Activated naive CD4-positive, alpha-beta T cell treated with anti-CD3 and anti-CD28 coated beads, Interleukin-2, amount 50 U/mL, for 72 hours (primary cell): ENCODE data around the gene SDR39U1. TPM values are rescaled to one million over a fixed set of nuclear protein-coding genes. Genes with fewer than 3 reads are reported as not detected.
"Not testable (repeated sequence)": the region's sequence is repeated elsewhere in the genome, so short reads cannot be mapped to it uniquely, and the experiment has no call there.

Experiments used
- ATAC-seq, 2 donors: fragments of 150-1000 bp; cut with Tn5 transposase; 2 replicates each; pipeline ENCODE4 v1.10.0; 2021; ENCODE audit warnings: mild to moderate bottlenecking in 2 of 2, moderate library complexity in 2 of 2
- DNase-seq, 2 donors: peaks; one replicate each; pipeline ENCODE4 v3.0.0; 2021 to 2022; ENCODE audit warnings: low spot score in 2 of 2
- H3K27ac Mint-ChIP-seq, 2 donors: one replicate each; pipeline ENCODE4 v1.8.0; 2022; ENCODE audit warnings: mild to moderate bottlenecking in 2 of 2, mixed read lengths in 2 of 2
- H3K36me3 Mint-ChIP-seq, 2 donors: one replicate each; pipeline ENCODE4 v1.8.0; 2022; ENCODE audit warnings: mixed read lengths in 2 of 2
- H3K9me3 Mint-ChIP-seq, 2 donors: one replicate each; pipeline ENCODE4 v1.8.0; 2022; ENCODE audit warnings: mixed read lengths in 2 of 2
- total RNA-seq, 2 donors: library from RNA; stranded (reverse); gene quantifications; one replicate each; pipeline ENCODE4 v1.2.3, GENCODE V29; 2022

The SDR39U1 gene
- total RNA-seq, 2 donors from 2014 or later = 50.6 to 72.3 TPM

- peaks cover 0 to 10% of the 10 kb centered on the region in 2 donors for H3K36me3 Mint-ChIP-seq
- no peaks in the 10 kb centered on the region for H3K9me3 Mint-ChIP-seq
- no peak overlapping the region for H3K27ac Mint-ChIP-seq
- ATAC-seq (no peak), DNase-seq (no peak)
These were observed 16.8 kb upstream of the SDR39U1 start for GRCh38 chr14:24459331-24459730.

GRCh38 chr14:24458736-24459135, 16.2 kb upstream of the SDR39U1 start:
- Mint-ChIP-seq H3K9me3 (peaks cover 0 to 5% of the 10 kb centered on the region in 2 donors), H3K36me3 (peaks cover 5 to 15% of the 10 kb centered on the region in 2 donors), H3K27ac (no peak overlapping the region)
- ATAC-seq = no peak
- no peak for DNase-seq

GRCh38 chr14:24456980-24457379, 14.4 kb upstream of the SDR39U1 start:
- DNase-seq = no peak

GRCh38 chr14:24450828-24451227, 8.3 kb upstream of the SDR39U1 start:
- not testable (repeated sequence) for DNase-seq, H3K9me3 Mint-ChIP-seq, ATAC-seq
- Mint-ChIP-seq H3K36me3 (peaks cover 10 to 12% of the 10 kb centered on the region in 2 donors), H3K27ac (peak overlapping the region in 1 of 2 donors; percentile 5)

More at GRCh38 chr14:24456980-24457379, 14.4 kb upstream of the SDR39U1 start:
- Mint-ChIP-seq H3K27ac (no peak overlapping the region), H3K36me3 (peaks cover 6 to 17% of the 10 kb centered on the region in 2 donors), H3K9me3 (peaks cover 0 to 6% of the 10 kb centered on the region in 2 donors)
- peak; percentile 62 to 79 for ATAC-seq

GRCh38 chr14:24443053-24443665, 583 bp upstream of the SDR39U1 start:
- no peak for ATAC-seq
- H3K36me3 Mint-ChIP-seq = peaks cover 30 to 49% of the 10 kb centered on the region in 2 donors
- no peaks in the 10 kb centered on the region for H3K9me3 Mint-ChIP-seq

GRCh38 chr14:24441904-24442239, 704 bp downstream of the SDR39U1 start:
- DNase-seq (no peak), ATAC-seq (peak; percentile 1 to 14)
- Mint-ChIP-seq H3K9me3 (no peaks in the 10 kb centered on the region), H3K27ac (peak overlapping the region; percentile 98 to 100), H3K36me3 (peaks cover 30 to 51% of the 10 kb centered on the region in 2 donors)

More at GRCh38 chr14:24443053-24443665, 583 bp upstream of the SDR39U1 start:
- no peak for DNase-seq
- peak overlapping the region; percentile 98 to 100 for H3K27ac Mint-ChIP-seq

GRCh38 chr14:24441485-24441884, 1.1 kb downstream of the SDR39U1 start:
- no peak for ATAC-seq
- Mint-ChIP-seq H3K36me3 (peaks cover 30 to 54% of the 10 kb centered on the region in 2 donors), H3K9me3 (no peaks in the 10 kb centered on the region), H3K27ac (peak overlapping the region; percentile 98 to 100)
- no peak for DNase-seq

- Mint-ChIP-seq H3K9me3 (no peaks in the 10 kb centered on the region), H3K27ac (peak overlapping the region; percentile 98 to 100), H3K36me3 (peaks cover 30 to 54% of the 10 kb centered on the region in 2 donors)
- DNase-seq (no peak), ATAC-seq (no peak)
These were observed 1.8 kb downstream of the SDR39U1 start for GRCh38 chr14:24440606-24441399.

GRCh38 chr14:24439830-24440605, 2.6 kb downstream of the SDR39U1 start:
- ATAC-seq = no peak
- Mint-ChIP-seq H3K9me3 (no peaks in the 10 kb centered on the region), H3K36me3 (peaks cover 30 to 54% of the 10 kb centered on the region in 2 donors), H3K27ac (peak overlapping the region; percentile 98 to 100)
- DNase-seq = no peak

GRCh38 chr14:24439257-24439656, 3.3 kb downstream of the SDR39U1 start:
- peaks cover 30 to 49% of the 10 kb centered on the region in 2 donors for H3K36me3 Mint-ChIP-seq
- ATAC-seq = no peak
- H3K27ac Mint-ChIP-seq = peak overlapping the region; percentile 92 to 98
- DNase-seq = no peak
- H3K9me3 Mint-ChIP-seq = no peaks in the 10 kb centered on the region

GRCh38 chr14:24438223-24439097, 4.1 kb downstream of the SDR39U1 start:
- Mint-ChIP-seq H3K36me3 (peaks cover 31 to 48% of the 10 kb centered on the region in 2 donors), H3K9me3 (no peaks in the 10 kb centered on the region), H3K27ac (peak overlapping the region; percentile 39 to 98)
- ATAC-seq (no peak), DNase-seq (no peak)

GRCh38 chr14:24437736-24438067, 4.9 kb downstream of the SDR39U1 start:
- Mint-ChIP-seq H3K9me3 (no peaks in the 10 kb centered on the region), H3K27ac (peak overlapping the region in 1 of 2 donors; percentile 98), H3K36me3 (peaks cover 31 to 46% of the 10 kb centered on the region in 2 donors)
- ATAC-seq (no peak), DNase-seq (no peak)

GRCh38 chr14:24437020-24437735, 5.4 kb downstream of the SDR39U1 start:
- DNase-seq = no peak
- H3K9me3 Mint-ChIP-seq = no peaks in the 10 kb centered on the region
- H3K36me3 Mint-ChIP-seq = peaks cover 27 to 42% of the 10 kb centered on the region in 2 donors
- peak overlapping the region; percentile 55 to 98 for H3K27ac Mint-ChIP-seq
- no peak for ATAC-seq

GRCh38 chr14:24436355-24437019, 6.1 kb downstream of the SDR39U1 start:
- DNase-seq (peak in 1 of 2 donors; percentile 46), ATAC-seq (peak; percentile 36 to 42)
- H3K36me3 Mint-ChIP-seq = peaks cover 25 to 42% of the 10 kb centered on the region in 2 donors

GRCh38 chr14:24435998-24436354, 6.6 kb downstream of the SDR39U1 start:
- Mint-ChIP-seq H3K36me3 (peaks cover 26 to 42% of the 10 kb centered on the region in 2 donors), H3K27ac (peak overlapping the region in 1 of 2 donors; percentile 32), H3K9me3 (no peaks in the 10 kb centered on the region)
- no peak for DNase-seq
- no peak for ATAC-seq

More at GRCh38 chr14:24436355-24437019, 6.1 kb downstream of the SDR39U1 start:
- H3K27ac Mint-ChIP-seq = peak overlapping the region; percentile 65 to 98
- no peaks in the 10 kb centered on the region for H3K9me3 Mint-ChIP-seq
